H9 (cell line): ENCODE results near the gene CMSS1. TPM values are rescaled to one million over a fixed set of nuclear protein-coding genes. Genes with fewer than 3 reads are reported as not detected.

Experiments used
- DNase-seq: peaks from one replicate; pipeline ENCODE4 v3.0.0-alpha.2; 2017
- H2AFZ ChIP-seq: one replicate; pipeline ENCODE4 v1.6.1; 2013; ENCODE audit warnings: mild to moderate bottlenecking, low read length, control low read depth, moderate library complexity
- H2AK5ac ChIP-seq: 2 replicates; pipeline ENCODE4 v1.6.1; 2013; ENCODE audit warnings: low read length, control low read depth, mixed read lengths; ENCODE audit not compliant: insufficient read length
- H2BK120ac ChIP-seq: one replicate; pipeline ENCODE4 v1.6.1; 2013; ENCODE audit warnings: low read depth, mild to moderate bottlenecking, low read length, control low read depth, inconsistent platforms; ENCODE audit not compliant: poor library complexity, severe bottlenecking
- H2BK12ac ChIP-seq: 2 replicates; pipeline ENCODE4 v1.6.1; 2013; ENCODE audit warnings: low read length, control low read depth, mixed read lengths, low read depth; ENCODE audit not compliant: insufficient read length
- H2BK15ac ChIP-seq: 2 replicates; pipeline ENCODE4 v1.6.1; 2013; ENCODE audit warnings: low read depth, low read length, control low read depth
- H2BK20ac ChIP-seq: one replicate; pipeline ENCODE4 v1.6.1; 2013; ENCODE audit warnings: low read depth, mild to moderate bottlenecking, low read length, control low read depth, inconsistent platforms; ENCODE audit not compliant: poor library complexity, severe bottlenecking
- H2BK5ac ChIP-seq: 2 replicates; pipeline ENCODE4 v1.6.1; 2013; ENCODE audit warnings: low read length, control low read depth, mixed read lengths; ENCODE audit not compliant: insufficient read length
- H3K14ac ChIP-seq: 2 replicates; pipeline ENCODE4 v1.6.1; 2013; ENCODE audit warnings: low read length, control low read depth; ENCODE audit not compliant: insufficient read depth
- H3K18ac ChIP-seq: 2 replicates; pipeline ENCODE4 v1.6.1; 2013; ENCODE audit warnings: low read depth, mild to moderate bottlenecking, mixed read lengths, low read length, control low read depth; ENCODE audit not compliant: insufficient read length
- H3K23ac ChIP-seq: 2 replicates; pipeline ENCODE4 v1.6.1; 2013; ENCODE audit warnings: low read length, control low read depth, mixed read lengths, low read depth; ENCODE audit not compliant: insufficient read length
- H3K23me2 ChIP-seq: 2 replicates; pipeline ENCODE4 v1.6.1; 2013; ENCODE audit warnings: low read depth, mild to moderate bottlenecking, mixed read lengths, low read length, control low read depth; ENCODE audit not compliant: insufficient read length, poor library complexity, severe bottlenecking
- H3K27ac ChIP-seq: 2 replicates; pipeline ENCODE4 v1.5.1; 2013; ENCODE audit warnings: low read length, control low read depth, mixed read lengths, low read depth; ENCODE audit not compliant: insufficient read length
- H3K27me3 ChIP-seq: 2 replicates; pipeline ENCODE4 v1.6.1; 2013; ENCODE audit warnings: low read length, control low read depth, inconsistent platforms; ENCODE audit not compliant: insufficient read depth
- H3K4ac ChIP-seq: 2 replicates; pipeline ENCODE4 v1.6.1; 2013; ENCODE audit warnings: low read depth, mild to moderate bottlenecking, control low read depth, inconsistent platforms, low read length, moderate library complexity
- H3K4me1 ChIP-seq: 2 replicates; pipeline ENCODE4 v1.6.1; 2013; ENCODE audit warnings: low read length, control low read depth, inconsistent platforms; ENCODE audit not compliant: insufficient read depth
- H3K4me2 ChIP-seq: 2 replicates; pipeline ENCODE4 v1.6.1; 2013; ENCODE audit warnings: low read length, control low read depth, mixed read lengths; ENCODE audit not compliant: insufficient read length, insufficient read depth
- H3K56ac ChIP-seq: 2 replicates; pipeline ENCODE4 v1.6.1; 2013; ENCODE audit warnings: low read depth, mild to moderate bottlenecking, mixed read lengths, low read length, control low read depth; ENCODE audit not compliant: insufficient read length
- H3K79me1 ChIP-seq: 2 replicates; pipeline ENCODE4 v1.6.1; 2013; ENCODE audit warnings: low read depth, mild to moderate bottlenecking, moderate library complexity, low read length, control low read depth, inconsistent platforms; ENCODE audit not compliant: insufficient read depth, poor library complexity, severe bottlenecking
- H3K79me2 ChIP-seq: 2 replicates; pipeline ENCODE4 v1.6.1; 2013; ENCODE audit warnings: low read length, control low read depth, inconsistent platforms; ENCODE audit not compliant: insufficient read depth
- H3K9ac ChIP-seq: 2 replicates; pipeline ENCODE4 v1.6.1; 2013; ENCODE audit warnings: low read length, control low read depth, mixed read lengths; ENCODE audit not compliant: insufficient read length; ENCODE audit errors: extremely low read depth
- H3K9me3 ChIP-seq: one replicate; pipeline ENCODE4 v1.6.1; 2013; ENCODE audit warnings: low read depth, low read length, inconsistent platforms; ENCODE audit not compliant: control insufficient read depth
- H3T11ph ChIP-seq: one replicate; pipeline ENCODE4 v1.6.1; 2013; ENCODE audit warnings: mild to moderate bottlenecking, low read length, control low read depth, inconsistent platforms
- H4K20me1 ChIP-seq: one replicate; pipeline ENCODE4 v1.6.1; 2013; ENCODE audit not compliant: control insufficient read depth, insufficient read length, insufficient read depth
- H4K5ac ChIP-seq: 2 replicates; pipeline ENCODE4 v1.6.1; 2013; ENCODE audit warnings: low read depth, mild to moderate bottlenecking, mixed read lengths, low read length, control low read depth; ENCODE audit not compliant: insufficient read length
- H4K8ac ChIP-seq: replicated peaks from 2 replicates; pipeline ENCODE4 v1.6.1; 2013; ENCODE audit warnings: low read length, control low read depth, mixed read lengths, low read depth; ENCODE audit not compliant: insufficient read length
- H4K91ac ChIP-seq: 2 replicates; pipeline ENCODE4 v1.6.1; 2013; ENCODE audit warnings: low read depth, mild to moderate bottlenecking, moderate library complexity, mixed read lengths, low read length, control low read depth; ENCODE audit not compliant: insufficient read length
- H3K27ac Mint-ChIP-seq, 3 experiments: 2 replicates in 2 of 3; 3 replicates in 1 of 3; pipeline ENCODE4 v1.8.0; 2020 to 2021; ENCODE audit warnings: mixed read lengths in 3 of 3, mild to moderate bottlenecking in 1 of 3, moderate library complexity in 1 of 3
- H3K27me3 Mint-ChIP-seq: 2 replicates; pipeline ENCODE4 v1.8.0; 2021; ENCODE audit warnings: low read depth, mild to moderate bottlenecking, moderate library complexity, mixed read lengths
- H3K36me3 Mint-ChIP-seq, 3 experiments: 2 replicates in 2 of 3; 3 replicates in 1 of 3; pipeline ENCODE4 v1.8.0; 2020 to 2021; ENCODE audit warnings: low read depth in 3 of 3, mixed read lengths in 3 of 3; ENCODE audit not compliant: insufficient read depth in 1 of 3
- H3K4me1 Mint-ChIP-seq, 2 experiments: 2 replicates each; pipeline ENCODE4 v1.8.0; 2020; ENCODE audit warnings: mixed read lengths in 2 of 2
- H3K4me3 Mint-ChIP-seq, 2 experiments: 2 replicates in 1 of 2; 3 replicates in 1 of 2; pipeline ENCODE4 v1.8.0; 2020 to 2021; ENCODE audit warnings: mild to moderate bottlenecking in 2 of 2, mixed read lengths in 2 of 2, moderate library complexity in 1 of 2
- H3K9me3 Mint-ChIP-seq, 2 experiments: 2 replicates in 1 of 2; 3 replicates in 1 of 2; pipeline ENCODE4 v1.8.0; 2020; ENCODE audit warnings: mild to moderate bottlenecking in 2 of 2, mixed read lengths in 2 of 2, moderate library complexity in 1 of 2
- CTCF ChIP-seq: fragments of 200-600 bp; sonication (generic); conservative IDR thresholded peaks from 3 replicates; pipeline ENCODE4 v1.8.0; 2021; ENCODE audit warnings: antibody characterized with exemption, mild to moderate bottlenecking
- WGBS: extraction: QIAGEN DNeasy Blood & Tissue Kit; methylation state at CpG from one replicate; pipeline ENCODE4 v1.1.7; 2013; ENCODE audit warnings: missing lambda C conversion rate, low lambda C conversion rate, mixed read lengths; ENCODE audit not compliant: insufficient read length; ENCODE audit errors: extremely low coverage; 5-methylcytosine and 5-hydroxymethylcytosine counted together
- total RNA-seq: library from RNA; stranded (reverse); gene quantifications from 2 replicates; pipeline ENCODE4 v1.2.1, GENCODE V29; 2021

The CMSS1 gene
- total RNA-seq, 1 experiment from 2014 or later, result 61.8 TPM

GRCh38 chr3:100069472-100069871, 251.8 kb downstream of the CMSS1 start:
- H3K79me2 ChIP-seq, result no peaks in the 10 kb centered on the region
- no peaks in the 10 kb centered on the region for H3K9me3 ChIP-seq
- no peak overlapping the region for H3K27ac Mint-ChIP-seq
- no peak overlapping the region for H3K4ac ChIP-seq
- no peak overlapping the region for H2BK12ac ChIP-seq
- no peaks in the 10 kb centered on the region for H4K20me1 ChIP-seq
- no peak overlapping the region for H2AK5ac ChIP-seq
- no peak overlapping the region for H4K5ac ChIP-seq
- no peak overlapping the region for H2BK15ac ChIP-seq
- no CpG with 5 or more reads among the region's 3 CpGs for WGBS
- no peaks in the 10 kb centered on the region for H3K36me3 Mint-ChIP-seq
- H2BK120ac ChIP-seq, result no peak overlapping the region
- H2BK20ac ChIP-seq, result no peak overlapping the region
- H3K4me1 Mint-ChIP-seq, result peaks cover 24 to 25% of the 10 kb centered on the region in 2 experiments
- no peak for DNase-seq
- no peak overlapping the region for H3K4me3 Mint-ChIP-seq
- H3K18ac ChIP-seq, result no peak overlapping the region
- H3K27me3 ChIP-seq, result no peaks in the 10 kb centered on the region
- H4K8ac ChIP-seq, result no peak overlapping the region
- no peaks in the 10 kb centered on the region for H3K23me2 ChIP-seq
- H2AFZ ChIP-seq, result no peak overlapping the region
- H3K4me2 ChIP-seq, result no peak overlapping the region
- H4K91ac ChIP-seq, result no peak overlapping the region
- no peaks in the 10 kb centered on the region for H3K79me1 ChIP-seq
- H3K9ac ChIP-seq, result no peak overlapping the region
- no peak overlapping the region for H3K56ac ChIP-seq
- H3T11ph ChIP-seq, result no peak overlapping the region
- H3K27me3 Mint-ChIP-seq, result no peaks in the 10 kb centered on the region
- no peaks in the 10 kb centered on the region for H3K9me3 Mint-ChIP-seq
- peaks cover 5% of the 10 kb centered on the region for H3K4me1 ChIP-seq
- no peak overlapping the region for H3K14ac ChIP-seq
- H2BK5ac ChIP-seq, result no peak overlapping the region
- no peak overlapping the region for H3K23ac ChIP-seq
- no peak for TF ChIP-seq CTCF
- H3K27ac ChIP-seq, result no peak overlapping the region
